Skeletal muscle satellite cell (primary cell): ENCODE data around the gene JAK1.

Experiments
- H3K27me3 ChIP-seq: 2 replicates; pipeline ENCODE4 v1.7.0; 2013; ENCODE audit warnings: low read length; ENCODE audit not compliant: control insufficient read depth, insufficient read depth
- H3K36me3 ChIP-seq: 2 replicates; pipeline ENCODE4 v1.7.0; 2013; ENCODE audit warnings: mild to moderate bottlenecking, control low read depth, low read length; ENCODE audit not compliant: insufficient read depth
- H3K4me1 ChIP-seq: 2 replicates; pipeline ENCODE4 v1.7.0; 2013; ENCODE audit warnings: low read length; ENCODE audit not compliant: control insufficient read depth, insufficient read depth
- H3K4me2 ChIP-seq: 2 replicates; pipeline ENCODE4 v1.7.0; 2013; ENCODE audit warnings: mild to moderate bottlenecking, low read length
- H3K4me3 ChIP-seq: 2 replicates; pipeline ENCODE4 v1.7.0; 2013; ENCODE audit warnings: low read length
- H3K9ac ChIP-seq: 2 replicates; pipeline ENCODE4 v1.7.0; 2013; ENCODE audit warnings: mild to moderate bottlenecking, low read depth, low read length, moderate library complexity
- H3K9me3 ChIP-seq: replicated peaks from 2 replicates; pipeline ENCODE4 v1.7.0; 2013; ENCODE audit warnings: mild to moderate bottlenecking, control low read depth, low read length

Gene JAK1

DNA sequence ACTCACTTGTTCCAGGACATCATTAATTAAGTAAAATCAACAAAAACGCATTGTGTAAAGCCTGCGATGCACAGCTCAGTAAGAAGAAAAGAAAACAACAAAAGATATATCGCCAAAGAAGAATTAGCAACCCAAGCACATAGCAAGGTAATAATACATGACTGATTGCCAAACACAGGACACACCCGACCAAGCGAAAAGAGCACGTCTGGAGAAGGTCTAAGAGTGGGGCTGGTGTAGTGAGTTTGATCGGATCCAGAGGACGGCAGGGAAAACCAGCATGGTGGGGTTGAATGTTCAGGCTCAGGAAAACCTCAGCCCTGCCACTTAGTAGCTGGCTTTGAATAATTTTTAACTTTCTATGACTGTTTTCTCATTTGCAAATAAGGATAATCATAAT is 69.8 kb downstream of the JAK1 start:
- Histone ChIP-seq H3K4me1 (peaks cover 35% of the 10 kb centered on the region), H3K4me3 (no peak overlapping the region), H3K36me3 (no peaks in the 10 kb centered on the region), H3K27me3 (no peaks in the 10 kb centered on the region), H3K4me2 (no peak overlapping the region), H3K9ac (no peak overlapping the region), H3K9me3 (no peaks in the 10 kb centered on the region)

DNA sequence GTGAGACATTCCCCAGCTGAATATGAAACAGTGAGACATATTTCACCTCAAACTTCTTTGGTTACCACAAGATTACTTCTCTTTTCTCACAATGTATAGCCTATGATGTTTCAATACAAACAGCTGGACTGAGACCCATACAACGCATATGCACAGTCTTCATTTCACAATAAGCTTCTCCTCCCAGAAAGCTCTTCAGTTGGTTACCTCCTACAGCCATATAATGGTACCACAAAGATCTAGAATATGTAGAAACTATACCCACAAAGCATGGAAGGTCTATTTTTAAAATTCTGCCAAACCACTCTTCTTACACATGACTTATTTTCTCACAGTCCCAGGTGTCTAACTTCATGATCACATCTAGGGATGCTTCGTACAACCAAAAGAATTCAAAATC is 70.8 kb downstream of the JAK1 start:
- Histone ChIP-seq H3K9ac (no peak overlapping the region), H3K4me1 (peaks cover 38% of the 10 kb centered on the region), H3K4me2 (no peak overlapping the region), H3K27me3 (no peaks in the 10 kb centered on the region), H3K9me3 (no peaks in the 10 kb centered on the region), H3K36me3 (no peaks in the 10 kb centered on the region), H3K4me3 (no peak overlapping the region)

DNA sequence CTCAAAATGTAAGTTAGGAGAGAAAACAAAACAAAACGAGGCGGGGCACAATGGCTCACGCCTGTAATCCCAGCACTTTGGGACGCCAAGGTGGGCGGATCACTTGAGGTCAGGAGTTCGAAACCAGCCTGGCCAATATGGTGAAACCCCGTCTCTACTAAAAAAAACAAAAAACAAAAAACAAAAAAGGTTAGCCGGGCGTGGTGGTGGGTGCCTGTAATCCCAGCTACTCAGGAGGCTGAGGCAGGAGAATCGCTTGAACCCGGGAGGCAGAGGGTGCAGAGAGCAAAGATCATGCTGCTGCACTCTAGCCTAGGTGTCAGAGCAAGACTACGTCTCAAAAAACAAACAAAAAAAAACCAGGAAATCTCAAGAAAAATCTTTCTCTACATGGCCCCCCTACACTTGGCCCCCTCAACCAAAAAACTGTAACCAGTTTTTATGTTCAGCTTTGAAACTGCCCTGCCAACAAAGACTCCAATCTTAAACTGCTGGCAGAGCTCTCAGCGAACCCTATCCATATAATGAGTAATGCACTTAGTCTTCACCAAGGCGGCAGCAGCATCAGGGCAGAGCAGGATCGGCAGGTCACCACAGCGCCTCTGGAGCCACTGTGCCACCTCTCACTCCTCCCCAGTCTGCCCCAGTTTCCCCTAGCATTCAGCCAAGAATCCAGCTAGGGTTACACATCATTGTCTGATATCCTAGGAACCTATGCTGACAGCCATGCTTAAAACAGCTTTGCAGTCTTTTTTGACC is 71.7 kb downstream of the JAK1 start:
- no peaks in the 10 kb centered on the region for H3K27me3 ChIP-seq
- no peaks in the 10 kb centered on the region for H3K9me3 ChIP-seq
- H3K4me2 ChIP-seq = no peak overlapping the region
- H3K4me3 ChIP-seq = no peak overlapping the region
- H3K4me1 ChIP-seq = peaks cover 38% of the 10 kb centered on the region
- no peaks in the 10 kb centered on the region for H3K36me3 ChIP-seq
- no peak overlapping the region for H3K9ac ChIP-seq

DNA sequence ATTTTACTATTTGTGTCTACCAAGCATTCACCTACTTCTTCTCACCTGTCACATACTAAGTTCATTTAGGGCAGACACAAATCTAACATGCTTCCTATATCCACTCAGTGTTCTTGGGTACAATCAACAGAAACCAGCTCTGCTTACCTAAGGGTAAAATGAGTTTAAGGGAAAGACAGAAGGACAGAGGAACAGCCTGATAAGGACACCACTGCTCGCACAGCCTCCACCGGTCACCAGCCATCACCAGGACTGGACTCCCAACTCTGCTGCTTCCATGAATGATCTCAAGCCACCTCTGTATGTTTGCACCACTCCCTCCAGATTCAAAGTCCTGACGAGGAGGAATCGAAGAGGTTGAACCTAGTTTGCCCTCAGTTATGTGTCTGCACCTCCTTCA is 72.4 kb downstream of the JAK1 start:
- H3K4me1 ChIP-seq = peaks cover 36% of the 10 kb centered on the region
- no peak overlapping the region for H3K4me3 ChIP-seq

DNA sequence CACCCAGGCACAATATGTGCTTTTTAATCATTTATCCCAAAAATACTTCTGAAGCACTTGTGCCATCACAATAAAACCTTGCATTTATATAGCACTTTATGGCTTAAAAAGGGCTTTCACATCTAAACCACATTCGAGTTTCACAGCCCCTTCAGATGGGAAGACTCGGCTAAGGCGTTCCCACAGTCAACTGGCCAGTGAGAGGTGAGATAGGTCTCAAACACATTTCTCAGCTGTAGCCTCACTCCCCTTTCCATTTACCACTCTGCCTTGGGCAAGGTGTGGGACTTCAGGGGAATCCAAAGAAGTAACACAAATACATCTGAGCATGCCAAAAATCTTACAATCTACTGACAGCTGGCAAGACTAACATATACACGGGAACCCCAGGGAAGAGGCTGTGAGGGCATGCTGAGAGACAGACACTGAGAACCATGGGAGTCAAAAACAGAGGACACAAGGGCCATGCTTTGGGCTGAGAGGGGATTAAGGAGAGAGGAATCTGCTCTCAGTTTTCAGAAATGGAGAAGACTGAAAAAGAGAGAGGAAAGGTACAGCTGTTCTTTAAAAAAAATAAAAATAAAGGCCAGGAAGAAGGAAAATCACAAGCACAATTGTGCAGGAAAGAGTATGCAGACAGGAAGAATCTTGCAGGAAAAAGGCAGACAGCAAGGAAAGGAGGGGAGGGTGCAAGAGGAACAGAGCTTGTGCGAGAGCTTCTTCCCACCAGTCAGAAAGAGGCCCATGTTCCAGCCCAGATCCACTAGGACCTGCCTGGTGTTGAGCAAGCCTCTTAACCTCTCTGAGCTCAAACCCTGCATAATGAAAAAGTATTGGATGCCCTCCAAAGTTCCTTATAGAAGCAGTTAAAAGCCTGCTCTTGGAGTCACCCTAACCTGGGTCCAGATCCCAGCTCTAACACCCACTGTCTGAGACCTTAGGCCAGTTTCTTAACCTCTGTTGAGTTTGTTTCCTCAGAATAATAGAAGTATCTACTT is 73.5 kb downstream of the JAK1 start:
- Histone ChIP-seq H3K27me3 (no peaks in the 10 kb centered on the region), H3K4me3 (no peak overlapping the region), H3K9ac (no peak overlapping the region), H3K36me3 (no peaks in the 10 kb centered on the region), H3K4me2 (no peak overlapping the region), H3K4me1 (peaks cover 27% of the 10 kb centered on the region), H3K9me3 (no peaks in the 10 kb centered on the region)

More for the DNA sequence above, 72.4 kb downstream of the JAK1 start:
- no peaks in the 10 kb centered on the region for H3K36me3 ChIP-seq
- H3K9me3 ChIP-seq = no peaks in the 10 kb centered on the region
- H3K9ac ChIP-seq = no peak overlapping the region
- H3K4me2 ChIP-seq = no peak overlapping the region
- no peaks in the 10 kb centered on the region for H3K27me3 ChIP-seq

DNA sequence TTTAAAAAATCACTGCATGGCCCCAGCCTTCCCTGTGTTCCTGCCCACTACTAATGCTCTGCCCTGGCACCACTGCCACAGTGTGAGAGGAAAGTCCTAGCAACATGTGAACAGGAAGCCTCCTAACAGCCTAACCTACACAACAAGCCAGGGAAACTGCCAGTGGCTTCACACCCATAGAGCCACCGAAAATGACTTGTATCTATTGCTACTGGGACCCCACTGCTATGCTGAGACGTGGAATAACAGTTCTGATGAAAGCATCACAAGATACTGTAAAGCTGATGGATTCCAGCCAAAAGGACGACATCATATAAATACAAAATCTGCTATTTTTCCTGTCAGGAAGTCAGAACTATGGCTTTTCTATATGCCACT is 74.9 kb downstream of the JAK1 start:
- Histone ChIP-seq H3K9me3 (no peaks in the 10 kb centered on the region), H3K4me1 (peaks cover 15% of the 10 kb centered on the region), H3K4me2 (no peak overlapping the region), H3K9ac (no peak overlapping the region), H3K4me3 (no peak overlapping the region), H3K36me3 (no peaks in the 10 kb centered on the region), H3K27me3 (no peaks in the 10 kb centered on the region)

DNA sequence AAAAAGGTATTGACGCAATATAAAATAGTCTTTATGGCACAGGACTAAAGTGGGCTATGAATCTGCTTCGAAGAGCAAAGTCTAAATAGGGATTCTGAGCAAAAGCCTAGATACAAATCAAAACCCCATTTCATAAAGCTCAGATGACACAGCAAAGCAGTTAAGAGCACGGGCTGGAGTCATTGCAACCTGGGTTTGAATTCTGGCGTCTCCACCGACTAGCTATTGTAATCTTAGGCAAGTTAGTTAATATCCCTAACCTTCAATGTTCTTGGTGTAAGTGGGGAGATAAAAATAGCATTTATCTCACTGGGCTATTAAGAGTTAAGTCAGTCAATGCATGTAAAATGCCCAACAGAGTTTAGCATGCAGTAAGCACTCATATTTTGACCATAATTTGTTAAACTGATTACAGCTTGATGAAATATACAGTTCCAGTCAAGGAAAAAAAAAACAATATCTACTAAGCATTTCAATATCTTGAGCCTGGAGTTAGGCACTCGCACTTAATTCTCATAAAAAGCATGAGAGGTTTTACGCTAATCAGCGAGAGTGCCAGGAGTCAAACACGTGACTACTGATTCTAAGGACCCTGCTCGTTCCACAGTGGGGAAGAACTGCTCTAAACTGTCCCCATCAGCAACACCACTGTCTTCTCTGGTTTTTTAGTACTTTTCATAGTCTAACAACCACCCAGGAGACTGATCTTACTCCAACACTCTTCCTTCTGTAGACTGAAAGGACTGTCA is 75.5 kb downstream of the JAK1 start:
- Histone ChIP-seq H3K9ac (no peak overlapping the region), H3K4me1 (peaks cover 15% of the 10 kb centered on the region), H3K4me3 (no peak overlapping the region), H3K36me3 (no peaks in the 10 kb centered on the region), H3K27me3 (no peaks in the 10 kb centered on the region), H3K9me3 (no peaks in the 10 kb centered on the region), H3K4me2 (no peak overlapping the region)

DNA sequence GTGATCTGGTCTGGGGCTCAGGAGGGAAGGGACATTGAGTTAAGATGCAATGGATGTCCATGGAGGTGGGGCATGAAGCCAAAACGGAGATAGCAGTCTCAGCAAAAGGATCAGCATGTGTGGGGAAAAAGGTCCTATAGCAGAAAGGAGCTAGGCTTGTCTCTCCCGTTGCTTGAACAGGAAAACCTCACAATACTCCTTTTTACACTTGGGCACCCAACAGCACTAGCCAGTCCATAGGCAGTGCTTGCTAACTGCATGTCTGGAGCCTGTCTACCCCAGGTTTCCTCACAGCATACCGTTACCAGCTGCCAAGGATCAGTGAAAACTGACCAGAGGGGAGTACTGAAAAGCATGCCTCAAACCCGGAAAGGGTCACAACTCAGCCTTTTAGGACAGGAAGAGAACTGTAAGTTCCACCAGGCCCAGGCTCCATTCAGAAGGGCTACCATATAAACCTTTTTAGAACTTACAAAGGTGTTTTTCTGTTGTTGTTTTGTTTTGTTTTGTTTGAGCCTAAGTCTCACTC is 78.6 kb downstream of the JAK1 start:
- H3K4me3 ChIP-seq = no peak overlapping the region
- no peak overlapping the region for H3K4me2 ChIP-seq
- no peaks in the 10 kb centered on the region for H3K9me3 ChIP-seq
- peaks cover 7% of the 10 kb centered on the region for H3K4me1 ChIP-seq
- H3K27me3 ChIP-seq = no peaks in the 10 kb centered on the region
- H3K36me3 ChIP-seq = peaks cover 2% of the 10 kb centered on the region
- H3K9ac ChIP-seq = no peak overlapping the region

DNA sequence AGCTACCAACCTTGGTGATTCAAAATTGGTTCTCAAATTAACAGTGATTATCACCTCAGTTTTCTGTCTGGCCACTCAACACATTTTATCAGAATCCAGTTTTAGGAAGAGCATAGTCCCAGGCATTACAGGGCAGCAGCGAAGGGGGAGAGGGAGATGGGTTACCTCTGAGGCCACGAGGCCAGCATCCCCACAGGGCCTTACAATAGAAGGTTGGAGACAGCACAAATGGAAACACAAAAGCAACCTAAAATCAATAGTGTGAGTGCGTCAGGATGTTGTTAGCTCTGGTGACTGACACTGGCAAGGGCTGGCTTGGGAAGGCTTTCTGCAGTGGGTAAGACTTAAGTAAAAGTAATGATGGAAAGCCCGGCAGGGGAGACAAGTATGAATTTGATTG is 79.5 kb downstream of the JAK1 start:
- H3K27me3 ChIP-seq = no peaks in the 10 kb centered on the region
- peaks cover 4% of the 10 kb centered on the region for H3K4me1 ChIP-seq
- peaks cover 5% of the 10 kb centered on the region for H3K36me3 ChIP-seq

DNA sequence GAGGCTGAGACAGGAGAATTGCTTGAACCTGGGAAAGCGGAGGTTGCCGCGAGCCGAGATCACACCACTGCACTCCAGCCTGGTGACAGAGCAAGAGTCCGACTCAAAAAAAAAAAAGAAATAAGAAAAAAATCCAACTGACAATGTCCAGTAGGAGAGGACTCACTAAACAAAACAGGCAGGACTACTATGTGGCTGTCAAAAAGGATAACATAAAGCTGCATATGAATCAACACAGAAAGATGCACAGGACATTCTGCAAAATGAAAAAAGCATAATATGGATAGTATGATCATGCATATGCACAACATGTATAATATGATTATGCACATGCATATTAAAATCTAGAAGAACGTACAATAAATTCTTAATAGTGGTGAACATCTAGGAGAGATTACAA is 80.7 kb downstream of the JAK1 start:
- peaks cover 10% of the 10 kb centered on the region for H3K4me1 ChIP-seq
- no peaks in the 10 kb centered on the region for H3K27me3 ChIP-seq
- no peak overlapping the region for H3K4me2 ChIP-seq
- no peak overlapping the region for H3K9ac ChIP-seq
- H3K4me3 ChIP-seq = no peak overlapping the region
- peaks cover 5% of the 10 kb centered on the region for H3K36me3 ChIP-seq
- no peaks in the 10 kb centered on the region for H3K9me3 ChIP-seq

More for the DNA sequence above, 79.5 kb downstream of the JAK1 start:
- H3K4me3 ChIP-seq = no peak overlapping the region
- no peak overlapping the region for H3K9ac ChIP-seq
- H3K4me2 ChIP-seq = no peak overlapping the region
- no peaks in the 10 kb centered on the region for H3K9me3 ChIP-seq
